Fibroblast of pulmonary artery (primary cell): ENCODE data around the gene PRRC2C.

Source experiments
- DNase-seq: peaks from one replicate; pipeline ENCODE4 v3.0.0-alpha.2; 2010; ENCODE audit warnings: low read depth
- H3K4me3 ChIP-seq: replicated peaks from 2 replicates; pipeline ENCODE4 v1.5.1; 2011; ENCODE audit warnings: low read depth, mild to moderate bottlenecking, control low read depth, low read length, moderate library complexity
- TF ChIP-seq, protein P1 (sequence below): IDR thresholded peaks from 2 replicates; pipeline ENCODE4 v1.5.1; 2011; ENCODE audit warnings: mild to moderate bottlenecking, control low read depth, low read length, inconsistent platforms; ENCODE audit errors: missing control alignments

PRRC2C gene

DNA sequence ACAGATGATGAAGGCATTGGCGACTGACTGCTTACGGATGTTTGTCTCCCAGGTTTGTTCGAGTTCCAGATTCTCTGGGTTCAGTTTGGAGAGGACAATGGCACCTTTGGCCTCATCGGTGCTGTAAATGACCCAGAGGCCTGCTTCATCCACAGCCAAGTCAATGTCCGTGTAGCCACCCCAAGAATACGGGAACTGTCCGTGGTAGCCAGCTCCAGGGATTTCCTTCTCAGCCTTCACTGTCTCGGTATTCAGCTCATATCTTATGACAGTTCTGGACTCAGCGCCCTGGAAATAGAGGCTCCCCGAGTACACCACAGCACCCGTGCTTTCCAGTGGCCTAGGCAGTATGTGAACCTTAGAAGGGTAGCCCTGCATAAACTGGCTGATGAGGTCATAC lies 150.8 kb downstream of the PRRC2C start:
- TF ChIP-seq, protein P1, sequence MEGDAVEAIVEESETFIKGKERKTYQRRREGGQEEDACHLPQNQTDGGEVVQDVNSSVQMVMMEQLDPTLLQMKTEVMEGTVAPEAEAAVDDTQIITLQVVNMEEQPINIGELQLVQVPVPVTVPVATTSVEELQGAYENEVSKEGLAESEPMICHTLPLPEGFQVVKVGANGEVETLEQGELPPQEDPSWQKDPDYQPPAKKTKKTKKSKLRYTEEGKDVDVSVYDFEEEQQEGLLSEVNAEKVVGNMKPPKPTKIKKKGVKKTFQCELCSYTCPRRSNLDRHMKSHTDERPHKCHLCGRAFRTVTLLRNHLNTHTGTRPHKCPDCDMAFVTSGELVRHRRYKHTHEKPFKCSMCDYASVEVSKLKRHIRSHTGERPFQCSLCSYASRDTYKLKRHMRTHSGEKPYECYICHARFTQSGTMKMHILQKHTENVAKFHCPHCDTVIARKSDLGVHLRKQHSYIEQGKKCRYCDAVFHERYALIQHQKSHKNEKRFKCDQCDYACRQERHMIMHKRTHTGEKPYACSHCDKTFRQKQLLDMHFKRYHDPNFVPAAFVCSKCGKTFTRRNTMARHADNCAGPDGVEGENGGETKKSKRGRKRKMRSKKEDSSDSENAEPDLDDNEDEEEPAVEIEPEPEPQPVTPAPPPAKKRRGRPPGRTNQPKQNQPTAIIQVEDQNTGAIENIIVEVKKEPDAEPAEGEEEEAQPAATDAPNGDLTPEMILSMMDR: no peak
- peak; percentile 16 for DNase-seq
- no peak overlapping the region for H3K4me3 ChIP-seq

DNA sequence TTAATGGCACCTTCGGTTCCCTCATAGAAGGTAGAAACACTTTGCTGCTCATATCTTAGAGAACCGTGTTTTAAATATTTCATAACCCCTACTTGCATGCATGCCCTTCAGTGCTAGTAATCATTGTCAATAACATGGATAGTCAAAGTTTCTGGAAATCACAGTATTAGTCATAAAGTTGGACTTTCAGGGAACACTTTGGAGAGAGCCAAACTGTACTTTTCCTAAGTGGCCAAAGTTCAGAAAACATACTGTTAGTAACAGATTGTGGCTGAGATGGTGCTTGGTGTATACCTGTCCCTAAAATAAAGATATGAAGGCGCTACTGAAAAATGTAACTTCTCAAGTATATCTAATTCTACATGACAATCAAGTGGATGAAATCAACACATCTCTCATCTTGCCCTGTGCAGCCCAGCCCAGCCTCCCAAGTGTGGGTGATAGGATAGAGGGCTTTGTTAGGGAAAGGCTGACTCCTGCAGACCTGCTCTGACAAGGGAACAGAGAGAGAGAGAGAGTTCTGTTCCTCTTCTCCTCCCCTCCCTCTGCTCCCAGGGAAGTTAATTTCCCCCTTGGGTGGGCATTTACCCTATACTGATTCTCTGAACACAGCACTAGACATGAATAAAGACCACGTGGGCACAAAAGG lies 152.7 kb downstream of the PRRC2C start:
- H3K4me3 ChIP-seq: no peak overlapping the region
- no peak for DNase-seq
- TF ChIP-seq, protein P1: no peak

DNA sequence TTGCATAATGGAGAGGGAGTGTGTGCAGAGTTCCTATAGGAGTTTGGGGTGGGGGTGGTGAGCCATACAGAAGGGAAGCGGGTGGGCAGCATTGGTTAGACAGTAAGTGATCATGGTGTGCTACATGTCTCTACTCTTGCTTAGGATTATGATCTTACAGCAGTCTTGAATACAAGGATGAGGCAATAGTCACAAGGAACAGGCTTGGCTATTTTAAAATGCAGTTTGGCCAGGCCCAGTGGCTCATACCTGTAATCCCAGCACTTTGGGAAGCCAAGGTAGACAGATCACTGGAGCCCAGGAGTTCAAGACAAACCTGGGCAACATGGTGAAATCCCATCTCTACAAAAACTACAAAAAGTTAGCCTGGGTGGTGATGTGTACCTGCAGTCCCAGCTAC lies 154.9 kb downstream of the PRRC2C start:
- DNase-seq: no peak
- TF ChIP-seq, protein P1: no peak

DNA sequence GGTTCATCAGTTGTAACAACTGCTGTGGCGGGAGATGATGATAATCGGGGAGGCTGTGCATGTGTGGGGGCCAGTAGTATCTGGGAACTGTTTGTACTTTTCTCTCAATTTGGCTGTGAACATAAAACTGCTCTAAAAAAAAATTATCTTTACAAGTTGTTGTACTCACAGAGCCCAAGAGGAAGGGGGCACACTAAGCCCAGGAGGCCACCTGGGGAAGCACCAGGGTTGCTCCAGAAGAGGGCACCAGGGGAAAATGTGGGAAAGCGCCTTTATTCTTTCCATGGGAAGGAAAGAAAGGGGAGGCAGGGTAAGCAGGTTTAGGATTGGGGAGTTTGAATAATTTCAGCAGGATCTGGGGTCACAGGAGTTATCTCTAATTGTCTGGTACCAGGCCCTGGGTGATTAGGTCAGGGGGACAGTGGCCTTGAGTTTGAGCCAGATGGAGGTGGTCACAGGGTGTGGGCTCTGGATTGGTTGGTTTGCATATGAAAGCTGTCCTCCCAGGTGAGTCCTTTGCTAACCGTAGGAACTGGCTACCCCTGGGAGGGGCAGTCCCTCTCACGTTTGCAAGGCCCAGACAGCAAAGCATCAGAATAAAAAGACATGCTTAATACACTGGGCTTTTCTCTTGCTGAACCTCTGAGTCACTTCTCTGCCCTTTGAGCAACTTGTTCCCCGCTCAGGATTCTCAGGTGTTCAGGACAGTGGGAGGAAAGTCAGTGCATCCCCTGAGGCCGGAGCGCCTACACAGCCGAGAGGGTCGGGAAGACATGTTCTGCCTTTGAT lies 155.9 kb downstream of the PRRC2C start:
- H3K4me3 ChIP-seq: no peak overlapping the region
- no peak for DNase-seq
- TF ChIP-seq, protein P1: no peak

More for the DNA sequence above, 154.9 kb downstream of the PRRC2C start:
- no peak overlapping the region for H3K4me3 ChIP-seq

DNA sequence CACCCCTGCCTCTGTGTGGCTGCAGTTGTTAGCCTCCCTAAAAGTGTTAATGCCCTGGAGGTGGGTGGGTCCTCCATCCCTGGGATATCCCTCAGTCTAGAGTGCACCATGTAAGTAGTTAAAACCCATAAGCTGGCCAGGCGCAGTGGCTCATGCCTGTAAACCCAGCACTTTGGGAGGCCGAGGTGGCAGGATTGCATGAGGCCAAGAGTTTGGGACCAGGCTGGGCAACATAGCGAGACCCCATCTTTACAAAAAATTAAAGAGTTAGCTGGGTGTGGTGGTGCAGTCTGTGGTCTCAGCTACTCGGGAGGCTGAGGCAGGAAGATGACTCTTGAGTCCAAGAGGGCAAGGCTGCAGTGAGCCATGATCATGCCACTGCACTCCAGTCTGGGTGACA lies 156.9 kb downstream of the PRRC2C start:
- TF ChIP-seq, protein P1: no peak
- no peak for DNase-seq
- no peak overlapping the region for H3K4me3 ChIP-seq
